ENCODE results near the gene SYNE2. TPM values are rescaled to one million over a fixed set of nuclear protein-coding genes. Genes with fewer than 3 reads are reported as not detected.

The SYNE2 gene
- total RNA-seq, 1 experiment from 2014 or later = 37.5 TPM

DNA sequence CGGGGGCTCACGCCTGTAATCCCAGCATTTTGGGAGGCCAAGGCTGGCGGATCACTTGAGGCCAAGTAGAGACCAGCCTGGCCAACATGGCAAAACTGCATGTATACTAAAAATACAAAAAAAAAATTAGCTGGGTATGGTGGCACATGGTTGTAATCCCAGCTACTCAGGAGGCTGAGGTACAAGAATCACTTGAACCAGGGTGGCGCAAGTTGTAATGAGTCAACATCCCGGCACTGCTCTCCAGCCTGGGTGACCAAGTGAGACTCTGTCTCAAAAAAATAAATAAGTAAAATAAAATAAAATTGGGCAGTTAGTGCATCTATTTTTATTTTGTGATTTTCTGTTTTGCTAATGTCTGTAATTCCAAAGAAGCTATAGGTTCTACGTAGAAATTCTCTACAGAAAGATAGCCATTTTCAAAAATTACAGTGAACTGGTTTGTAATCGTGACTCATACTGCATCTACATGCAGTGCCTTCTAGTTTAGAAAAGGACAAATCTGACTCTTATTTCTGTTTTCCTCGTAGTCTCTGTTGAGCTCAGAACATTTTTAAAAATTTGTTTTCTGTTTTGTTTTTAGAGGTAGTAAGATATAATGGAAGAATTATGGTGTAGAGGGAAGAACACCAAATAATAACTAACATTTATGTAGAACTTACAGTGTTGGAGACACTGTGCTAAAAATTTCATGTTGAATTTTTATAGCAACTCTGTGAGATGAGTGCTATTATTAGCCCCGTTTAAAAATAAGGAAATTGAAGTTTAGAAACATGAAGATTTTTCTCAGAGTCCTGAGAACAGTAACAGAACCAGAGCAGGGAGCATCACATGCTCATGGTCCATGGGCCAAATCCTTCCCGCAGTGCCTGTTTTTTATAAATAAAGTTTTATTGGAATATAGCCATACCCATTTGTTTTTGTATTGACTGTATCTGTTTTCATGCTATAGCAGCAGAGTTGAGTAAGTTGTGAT is 201.2 kb downstream of the SYNE2 start:
- Histone ChIP-seq H3K4me3 (ENCODE audit: low read depth in 2 of 2, low read length in 2 of 2) (no peak overlapping the region), H3K27me3 (ENCODE audit: control insufficient read depth, insufficient read depth, low read length) (no peaks in the 10 kb centered on the region), H3K4me1 (ENCODE audit: control insufficient read depth, insufficient read depth, low read length) (no peaks in the 10 kb centered on the region), H3K36me3 (ENCODE audit: control insufficient read depth, insufficient read depth, low read length) (no peaks in the 10 kb centered on the region), H3K9me3 (ENCODE audit: control insufficient read depth, insufficient read depth, low read depth, low read length) (no peaks in the 10 kb centered on the region), H3K27ac (ENCODE audit: low read length) (no peak overlapping the region)
- POLR2A ChIA-PET = no interaction called here
- TF ChIP-seq POLR2AphosphoS5 (IDR thresholded peaks at IDR 0.05; ENCODE audit: low read depth, low read length) (no peak), SIN3A (IDR thresholded peaks at IDR 0.05; ENCODE audit: borderline replicate concordance, insufficient read depth, low read depth, low read length) (no peak), TCF7L2 (IDR thresholded peaks at IDR 0.05; ENCODE audit: low read depth, low read length) (no peak)
- TF ChIP-seq, protein P1, sequence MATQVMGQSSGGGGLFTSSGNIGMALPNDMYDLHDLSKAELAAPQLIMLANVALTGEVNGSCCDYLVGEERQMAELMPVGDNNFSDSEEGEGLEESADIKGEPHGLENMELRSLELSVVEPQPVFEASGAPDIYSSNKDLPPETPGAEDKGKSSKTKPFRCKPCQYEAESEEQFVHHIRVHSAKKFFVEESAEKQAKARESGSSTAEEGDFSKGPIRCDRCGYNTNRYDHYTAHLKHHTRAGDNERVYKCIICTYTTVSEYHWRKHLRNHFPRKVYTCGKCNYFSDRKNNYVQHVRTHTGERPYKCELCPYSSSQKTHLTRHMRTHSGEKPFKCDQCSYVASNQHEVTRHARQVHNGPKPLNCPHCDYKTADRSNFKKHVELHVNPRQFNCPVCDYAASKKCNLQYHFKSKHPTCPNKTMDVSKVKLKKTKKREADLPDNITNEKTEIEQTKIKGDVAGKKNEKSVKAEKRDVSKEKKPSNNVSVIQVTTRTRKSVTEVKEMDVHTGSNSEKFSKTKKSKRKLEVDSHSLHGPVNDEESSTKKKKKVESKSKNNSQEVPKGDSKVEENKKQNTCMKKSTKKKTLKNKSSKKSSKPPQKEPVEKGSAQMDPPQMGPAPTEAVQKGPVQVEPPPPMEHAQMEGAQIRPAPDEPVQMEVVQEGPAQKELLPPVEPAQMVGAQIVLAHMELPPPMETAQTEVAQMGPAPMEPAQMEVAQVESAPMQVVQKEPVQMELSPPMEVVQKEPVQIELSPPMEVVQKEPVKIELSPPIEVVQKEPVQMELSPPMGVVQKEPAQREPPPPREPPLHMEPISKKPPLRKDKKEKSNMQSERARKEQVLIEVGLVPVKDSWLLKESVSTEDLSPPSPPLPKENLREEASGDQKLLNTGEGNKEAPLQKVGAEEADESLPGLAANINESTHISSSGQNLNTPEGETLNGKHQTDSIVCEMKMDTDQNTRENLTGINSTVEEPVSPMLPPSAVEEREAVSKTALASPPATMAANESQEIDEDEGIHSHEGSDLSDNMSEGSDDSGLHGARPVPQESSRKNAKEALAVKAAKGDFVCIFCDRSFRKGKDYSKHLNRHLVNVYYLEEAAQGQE (IDR thresholded peaks at IDR 0.05; ENCODE audit: insufficient read depth in 1 of 2, low read depth in 2 of 2, low read length in 1 of 2) = no peak
- TF ChIP-seq, protein P2, sequence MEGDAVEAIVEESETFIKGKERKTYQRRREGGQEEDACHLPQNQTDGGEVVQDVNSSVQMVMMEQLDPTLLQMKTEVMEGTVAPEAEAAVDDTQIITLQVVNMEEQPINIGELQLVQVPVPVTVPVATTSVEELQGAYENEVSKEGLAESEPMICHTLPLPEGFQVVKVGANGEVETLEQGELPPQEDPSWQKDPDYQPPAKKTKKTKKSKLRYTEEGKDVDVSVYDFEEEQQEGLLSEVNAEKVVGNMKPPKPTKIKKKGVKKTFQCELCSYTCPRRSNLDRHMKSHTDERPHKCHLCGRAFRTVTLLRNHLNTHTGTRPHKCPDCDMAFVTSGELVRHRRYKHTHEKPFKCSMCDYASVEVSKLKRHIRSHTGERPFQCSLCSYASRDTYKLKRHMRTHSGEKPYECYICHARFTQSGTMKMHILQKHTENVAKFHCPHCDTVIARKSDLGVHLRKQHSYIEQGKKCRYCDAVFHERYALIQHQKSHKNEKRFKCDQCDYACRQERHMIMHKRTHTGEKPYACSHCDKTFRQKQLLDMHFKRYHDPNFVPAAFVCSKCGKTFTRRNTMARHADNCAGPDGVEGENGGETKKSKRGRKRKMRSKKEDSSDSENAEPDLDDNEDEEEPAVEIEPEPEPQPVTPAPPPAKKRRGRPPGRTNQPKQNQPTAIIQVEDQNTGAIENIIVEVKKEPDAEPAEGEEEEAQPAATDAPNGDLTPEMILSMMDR (IDR thresholded peaks at IDR 0.05) = no peak
- in situ Hi-C loops (cut with HindIII; ENCODE audit: low pct_unique_long_range_greater_than_20kb, low sequenced_read_pairs) = no loop called here
- no TSS peak for BruUV-seq (replicated peaks)
- ATAC-seq (no peak), DNase-seq (ENCODE audit: low read depth, low spot score) (no peak)
- CTCF ChIA-PET = no interaction called here
- intact Hi-C loops (cut with micrococcal nuclease; ENCODE audit: unreplicated experiment) = no loop called here

DNA sequence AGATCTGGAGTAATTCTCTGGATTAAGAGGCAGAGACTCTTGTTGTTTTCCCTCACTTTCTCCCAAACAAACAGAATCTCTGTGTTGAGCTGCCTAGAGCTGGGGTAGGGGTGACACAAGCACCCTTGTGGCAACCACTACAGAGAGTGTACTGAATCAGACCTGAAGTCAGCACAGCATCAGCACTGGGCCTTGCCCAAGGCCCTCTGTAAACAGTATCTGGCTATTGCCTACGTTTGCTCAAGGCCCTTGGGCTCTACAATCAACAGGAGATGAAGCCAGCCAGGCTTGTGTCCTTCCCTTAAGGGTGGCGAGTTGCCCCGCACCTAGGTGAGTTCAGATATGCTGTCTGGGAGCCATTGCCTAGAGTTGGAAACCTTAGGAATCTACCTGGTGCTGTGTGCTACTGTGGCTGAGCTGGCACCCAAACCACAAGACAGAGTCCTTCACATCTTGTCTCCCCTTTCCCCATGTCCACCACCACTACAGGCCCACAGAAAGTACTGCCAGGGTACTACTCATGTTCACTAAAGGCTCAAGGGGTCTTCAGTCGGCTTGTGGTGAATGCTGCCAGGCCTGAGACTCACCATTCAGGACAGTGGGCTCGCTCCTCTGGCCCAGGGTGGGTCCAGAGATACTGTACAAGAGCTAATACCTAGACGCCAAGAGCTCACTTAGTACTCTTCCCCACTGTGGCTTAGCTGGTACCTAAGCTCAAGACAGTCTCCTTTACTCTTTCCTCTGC is 206.8 kb downstream of the SYNE2 start:
- H3K27ac ChIP-seq (ENCODE audit: low read length) = no peak overlapping the region
- CTCF ChIA-PET = no interaction called here
- POLR2A ChIA-PET = interaction anchor here (0.5 kb wide), 1 partner anchor 378 kb away, joined by 5 read pairs; no protein-coding TSS in a partner anchor
- H3K27me3 ChIP-seq (ENCODE audit: control insufficient read depth, insufficient read depth, low read length) = no peaks in the 10 kb centered on the region
- intact Hi-C loops (cut with micrococcal nuclease; ENCODE audit: unreplicated experiment) = no loop called here
- no peaks in the 10 kb centered on the region for H3K9me3 ChIP-seq (ENCODE audit: control insufficient read depth, insufficient read depth, low read depth, low read length)
- no peak for TF ChIP-seq SIN3A (IDR thresholded peaks at IDR 0.05; ENCODE audit: borderline replicate concordance, insufficient read depth, low read depth, low read length)
- TF ChIP-seq, protein P1 (IDR thresholded peaks at IDR 0.05; ENCODE audit: insufficient read depth in 1 of 2, low read depth in 2 of 2, low read length in 1 of 2) = no peak
- no peak for TF ChIP-seq POLR2AphosphoS5 (IDR thresholded peaks at IDR 0.05; ENCODE audit: low read depth, low read length)
- TF ChIP-seq TCF7L2 (IDR thresholded peaks at IDR 0.05; ENCODE audit: low read depth, low read length) = no peak
- TF ChIP-seq, protein P2 (IDR thresholded peaks at IDR 0.05) = no peak
- H3K4me3 ChIP-seq (ENCODE audit: low read depth in 2 of 2, low read length in 2 of 2) = no peak overlapping the region
- no peaks in the 10 kb centered on the region for H3K4me1 ChIP-seq (ENCODE audit: control insufficient read depth, insufficient read depth, low read length)
- H3K36me3 ChIP-seq (ENCODE audit: control insufficient read depth, insufficient read depth, low read length) = no peaks in the 10 kb centered on the region
- no TSS peak for BruUV-seq (replicated peaks)
- DNase-seq (ENCODE audit: low read depth, low spot score) = no peak
- no peak for ATAC-seq
- in situ Hi-C loops (cut with HindIII; ENCODE audit: low pct_unique_long_range_greater_than_20kb, low sequenced_read_pairs) = no loop called here

All from Panc1 (cell line).